HAP-1 (cell line): ENCODE data around the gene LRP1-AS.
A peak's percentile ranks its signal among the peaks of the same experiment; 100 is the strongest.

ENCODE experiments used
- DNase-seq, 2 experiments: peaks; one replicate each; pipeline ENCODE4 v3.0.0-alpha.2; 2016 to 2020; ENCODE audit warnings: low spot score in 2 of 2
- H3K27me3 ChIP-seq: fragments of 250-450 bp; sonication (Bioruptor Pico); 2 replicates; pipeline ENCODE4 v1.5.1; 2020; ENCODE audit warnings: low read depth, mild to moderate bottlenecking, moderate library complexity
- H3K36me3 ChIP-seq: fragments of 250-450 bp; sonication (Bioruptor Pico); replicated peaks from 2 replicates; pipeline ENCODE4 v1.5.1; 2020; ENCODE audit warnings: mild to moderate bottlenecking
- H3K4me1 ChIP-seq: fragments of 250-450 bp; sonication (Bioruptor Pico); 2 replicates; pipeline ENCODE4 v1.5.1; 2020; ENCODE audit warnings: mild to moderate bottlenecking
- H3K4me3 ChIP-seq: fragments of 250-450 bp; sonication (Bioruptor Pico); 2 replicates; pipeline ENCODE4 v1.5.1; 2020; ENCODE audit warnings: mild to moderate bottlenecking, moderate library complexity
- H3K9me3 ChIP-seq: fragments of 250-450 bp; sonication (Bioruptor Pico); 2 replicates; pipeline ENCODE4 v1.5.1; 2020; ENCODE audit warnings: mild to moderate bottlenecking, moderate library complexity
- in situ Hi-C: fragments of 300-500 bp; cut with MboI; formaldehyde crosslinking; loops from 3 replicates; pipeline ENCODE4 v1.14.3; 2020; ENCODE audit warnings: low sequenced_read_pairs, inconsistent platforms, mixed read lengths

LRP1-AS gene

GRCh38 chr12:57109207-57110103 lies 38.0 kb downstream of the LRP1-AS start:
- H3K4me1 ChIP-seq = peaks cover 31% of the 10 kb centered on the region
- H3K4me3 ChIP-seq = peak overlapping the region; percentile 32
- peaks cover 10% of the 10 kb centered on the region for H3K36me3 ChIP-seq
- in situ Hi-C loops = loop anchor here (5.0 to 10.0 kb wide), 3 partner anchors 42 to 345 kb away; partner anchors contain the start of gene HSD17B6
- DNase-seq = no peak
- no peaks in the 10 kb centered on the region for H3K9me3 ChIP-seq
- H3K27me3 ChIP-seq = no peaks in the 10 kb centered on the region

- no peak overlapping the region for H3K4me3 ChIP-seq
- no peaks in the 10 kb centered on the region for H3K9me3 ChIP-seq
- no peak for DNase-seq
- in situ Hi-C loops = no loop called here
- H3K36me3 ChIP-seq = peaks cover 13% of the 10 kb centered on the region
- peaks cover 31% of the 10 kb centered on the region for H3K4me1 ChIP-seq
- no peaks in the 10 kb centered on the region for H3K27me3 ChIP-seq
These were observed 39.8 kb downstream of the LRP1-AS start for GRCh38 chr12:57107456-57108155.

- in situ Hi-C loops = no loop called here
- H3K36me3 ChIP-seq = peaks cover 13% of the 10 kb centered on the region
- no peak for DNase-seq
- H3K9me3 ChIP-seq = no peaks in the 10 kb centered on the region
- no peaks in the 10 kb centered on the region for H3K27me3 ChIP-seq
- peaks cover 19% of the 10 kb centered on the region for H3K4me1 ChIP-seq
- H3K4me3 ChIP-seq = no peak overlapping the region
These were observed 41.3 kb downstream of the LRP1-AS start for GRCh38 chr12:57106021-57106708.

GRCh38 chr12:57105011-57105753 lies 42.2 kb downstream of the LRP1-AS start:
- Histone ChIP-seq H3K9me3 (no peaks in the 10 kb centered on the region), H3K4me1 (peaks cover 11% of the 10 kb centered on the region), H3K4me3 (no peak overlapping the region), H3K27me3 (no peaks in the 10 kb centered on the region), H3K36me3 (peaks cover 13% of the 10 kb centered on the region)
- DNase-seq = no peak
- in situ Hi-C loops = no loop called here

DNA sequence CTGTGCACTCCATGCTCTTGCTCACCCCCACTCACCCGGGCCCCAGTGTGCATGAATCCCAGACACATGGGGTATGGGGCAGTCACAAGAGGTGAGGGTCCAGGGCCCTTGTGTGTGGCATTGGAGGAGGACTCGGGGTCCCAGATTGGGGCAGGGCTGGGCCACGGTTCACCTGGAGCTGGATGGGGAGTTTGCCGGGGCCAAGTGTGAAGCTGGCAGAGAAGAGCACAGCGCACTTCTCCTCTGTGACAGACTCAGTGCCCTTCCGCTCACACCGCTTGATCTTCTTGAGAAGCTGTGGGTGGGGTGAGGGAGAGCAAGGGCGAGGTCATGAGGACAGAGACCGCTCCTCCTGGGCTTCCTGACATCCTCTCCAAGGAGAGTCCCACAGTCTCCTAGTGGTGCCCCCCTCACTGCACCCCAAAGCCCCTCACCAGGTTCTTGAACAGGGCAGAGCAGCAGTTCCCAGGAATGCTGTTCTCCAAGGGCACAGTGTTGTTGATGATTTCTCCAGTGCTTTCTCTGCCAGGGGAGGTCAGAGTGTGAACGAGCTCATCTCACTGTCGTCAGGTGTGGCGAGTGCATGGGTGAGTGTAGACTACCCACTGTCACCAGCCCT lies 43.0 kb downstream of the LRP1-AS start:
- no peak for DNase-seq
- no peak overlapping the region for H3K4me3 ChIP-seq
- in situ Hi-C loops = no loop called here
- no peaks in the 10 kb centered on the region for H3K9me3 ChIP-seq
- H3K36me3 ChIP-seq = peaks cover 13% of the 10 kb centered on the region
- H3K4me1 ChIP-seq = peaks cover 4% of the 10 kb centered on the region
- H3K27me3 ChIP-seq = no peaks in the 10 kb centered on the region

DNA sequence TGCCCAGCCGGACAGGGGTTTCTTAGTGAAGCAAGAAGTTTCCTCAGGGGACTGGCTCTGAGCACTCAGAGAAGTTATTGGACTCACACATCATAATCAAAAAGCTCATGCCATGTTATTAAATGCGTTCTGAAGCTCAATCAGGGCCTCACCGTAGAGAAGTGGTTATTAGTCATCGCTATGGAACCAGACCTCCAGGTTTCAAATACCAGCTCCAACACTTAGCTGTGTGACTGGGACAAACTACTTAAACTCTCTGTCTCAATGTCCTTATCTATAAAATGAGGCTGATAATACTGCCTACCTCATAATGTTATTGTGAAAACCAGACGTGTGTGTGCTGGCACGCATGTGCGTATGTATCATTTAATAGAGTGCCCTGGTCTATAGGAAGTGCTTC lies 43.6 kb downstream of the LRP1-AS start:
- no peak overlapping the region for H3K4me3 ChIP-seq
- no peaks in the 10 kb centered on the region; the same call in 1 of the 2 replicates for H3K4me1 ChIP-seq
- no peaks in the 10 kb centered on the region for H3K9me3 ChIP-seq
- no peak for DNase-seq
- no peaks in the 10 kb centered on the region for H3K27me3 ChIP-seq
- in situ Hi-C loops = no loop called here
- peaks cover 13% of the 10 kb centered on the region for H3K36me3 ChIP-seq

- Histone ChIP-seq H3K27me3 (no peaks in the 10 kb centered on the region), H3K36me3 (peaks cover 12% of the 10 kb centered on the region), H3K4me1 (no peaks in the 10 kb centered on the region), H3K4me3 (no peak overlapping the region), H3K9me3 (no peaks in the 10 kb centered on the region)
- DNase-seq = no peak
- in situ Hi-C loops = no loop called here
These were observed 45.3 kb downstream of the LRP1-AS start for GRCh38 chr12:57101892-57102695.

DNA sequence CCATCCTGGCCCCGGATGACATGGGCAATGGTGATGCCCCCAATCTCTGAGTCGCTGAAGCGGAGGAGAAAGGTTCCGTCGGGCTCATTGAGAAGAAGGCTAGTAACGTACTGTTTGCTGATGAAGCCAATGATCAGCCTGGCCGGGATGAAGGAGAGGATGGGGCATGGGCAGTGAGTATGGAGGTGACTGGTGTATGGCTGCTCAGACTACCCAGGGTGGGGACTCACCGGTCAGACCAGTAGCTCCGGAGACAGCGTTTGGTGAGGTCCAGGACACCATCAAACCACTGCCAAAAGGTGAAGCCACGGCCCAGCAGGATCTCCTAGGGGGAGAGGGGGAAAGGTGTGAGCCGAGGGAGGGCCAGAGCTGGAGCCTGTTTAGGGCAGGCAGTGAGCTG lies 47.7 kb downstream of the LRP1-AS start:
- in situ Hi-C loops = no loop called here
- Histone ChIP-seq H3K9me3 (no peaks in the 10 kb centered on the region), H3K36me3 (peaks cover 18% of the 10 kb centered on the region), H3K4me3 (no peak overlapping the region), H3K4me1 (no peaks in the 10 kb centered on the region), H3K27me3 (no peaks in the 10 kb centered on the region)
- no peak for DNase-seq

DNA sequence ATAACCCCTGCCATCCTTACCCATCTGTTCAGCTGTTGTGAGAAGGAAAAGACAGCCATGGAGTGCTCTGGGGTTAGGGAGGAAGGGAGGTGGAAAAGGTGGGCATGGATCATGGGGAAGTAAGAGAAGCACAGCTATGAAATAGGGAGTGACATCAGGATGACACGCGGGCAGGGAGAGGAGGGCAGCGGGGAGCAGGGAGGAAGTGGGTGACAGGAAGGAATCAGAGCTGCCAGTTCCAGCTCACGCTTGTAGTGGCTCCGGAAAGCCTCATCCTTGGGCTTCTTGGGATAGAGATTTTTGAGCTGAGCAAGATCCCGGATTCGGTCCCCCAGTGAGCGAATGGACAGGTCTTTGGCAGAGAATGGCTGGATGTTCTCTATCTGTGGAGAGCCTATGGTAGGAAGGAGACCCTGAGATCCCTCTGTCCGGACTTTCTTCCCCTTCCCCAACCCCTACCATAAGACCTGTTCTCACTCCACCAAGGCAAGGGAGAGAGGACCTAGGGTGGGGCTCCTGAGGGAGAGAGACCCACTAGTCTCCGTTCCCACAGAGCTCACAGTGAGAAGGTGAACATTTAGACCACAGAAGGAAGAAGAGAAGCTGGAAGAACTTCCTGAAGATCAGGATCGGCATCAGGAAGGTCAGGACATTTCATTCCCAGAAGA lies 48.2 kb downstream of the LRP1-AS start:
- no peak overlapping the region for H3K4me3 ChIP-seq
- no peaks in the 10 kb centered on the region for H3K27me3 ChIP-seq
- H3K9me3 ChIP-seq = no peaks in the 10 kb centered on the region
- peaks cover 16% of the 10 kb centered on the region for H3K36me3 ChIP-seq
- DNase-seq = no peak
- H3K4me1 ChIP-seq = no peaks in the 10 kb centered on the region
- in situ Hi-C loops = no loop called here

GRCh38 chr12:57098546-57098945 lies 48.9 kb downstream of the LRP1-AS start:
- Histone ChIP-seq H3K36me3 (peaks cover 15% of the 10 kb centered on the region), H3K27me3 (no peaks in the 10 kb centered on the region), H3K4me1 (no peaks in the 10 kb centered on the region), H3K9me3 (no peaks in the 10 kb centered on the region), H3K4me3 (no peak overlapping the region)
- DNase-seq = no peak
- in situ Hi-C loops = no loop called here

- Histone ChIP-seq H3K36me3 (peaks cover 21% of the 10 kb centered on the region), H3K4me3 (no peak overlapping the region), H3K9me3 (no peaks in the 10 kb centered on the region), H3K27me3 (no peaks in the 10 kb centered on the region), H3K4me1 (no peaks in the 10 kb centered on the region)
- in situ Hi-C loops = no loop called here
- no peak for DNase-seq
These were observed 49.9 kb downstream of the LRP1-AS start for GRCh38 chr12:57097554-57097835.
